Measurements from ENCODE around the gene ZNF341.

DNA sequence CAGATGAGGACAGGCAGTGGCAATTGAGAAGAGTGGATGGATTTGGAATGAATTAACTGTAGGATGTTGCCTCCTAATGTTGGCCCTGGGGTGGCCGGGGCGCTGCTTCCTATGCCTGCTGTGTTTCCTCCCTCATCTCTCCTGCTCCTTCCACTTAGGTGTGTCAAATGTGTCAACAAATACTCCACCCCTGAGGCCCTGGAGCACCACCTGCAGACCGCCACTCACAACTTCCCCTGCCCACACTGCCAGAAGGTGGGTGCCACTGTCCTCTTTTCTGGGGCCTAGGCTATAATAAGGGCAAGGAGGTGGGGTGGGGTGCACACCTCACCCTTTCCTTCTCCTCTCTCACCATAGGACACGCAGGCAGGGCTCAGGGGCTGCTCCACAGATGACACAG lies 49.3 kb downstream of the ZNF341 start:
- TF ChIP-seq, protein P1, sequence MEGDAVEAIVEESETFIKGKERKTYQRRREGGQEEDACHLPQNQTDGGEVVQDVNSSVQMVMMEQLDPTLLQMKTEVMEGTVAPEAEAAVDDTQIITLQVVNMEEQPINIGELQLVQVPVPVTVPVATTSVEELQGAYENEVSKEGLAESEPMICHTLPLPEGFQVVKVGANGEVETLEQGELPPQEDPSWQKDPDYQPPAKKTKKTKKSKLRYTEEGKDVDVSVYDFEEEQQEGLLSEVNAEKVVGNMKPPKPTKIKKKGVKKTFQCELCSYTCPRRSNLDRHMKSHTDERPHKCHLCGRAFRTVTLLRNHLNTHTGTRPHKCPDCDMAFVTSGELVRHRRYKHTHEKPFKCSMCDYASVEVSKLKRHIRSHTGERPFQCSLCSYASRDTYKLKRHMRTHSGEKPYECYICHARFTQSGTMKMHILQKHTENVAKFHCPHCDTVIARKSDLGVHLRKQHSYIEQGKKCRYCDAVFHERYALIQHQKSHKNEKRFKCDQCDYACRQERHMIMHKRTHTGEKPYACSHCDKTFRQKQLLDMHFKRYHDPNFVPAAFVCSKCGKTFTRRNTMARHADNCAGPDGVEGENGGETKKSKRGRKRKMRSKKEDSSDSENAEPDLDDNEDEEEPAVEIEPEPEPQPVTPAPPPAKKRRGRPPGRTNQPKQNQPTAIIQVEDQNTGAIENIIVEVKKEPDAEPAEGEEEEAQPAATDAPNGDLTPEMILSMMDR (IDR thresholded peaks at IDR 0.05; ENCODE audit: borderline replicate concordance, extremely low read depth, low read length, poor library complexity, severe bottlenecking) = no peak
- no peak for TF ChIP-seq EZH2 (IDR thresholded peaks at IDR 0.05; ENCODE audit: borderline replicate concordance, low read depth, low read length, severe bottlenecking)

Data from DND-41 (cell line).